Measurements from ENCODE around the gene PDE6D.
A peak's percentile ranks its signal among the peaks of the same experiment; 100 is the strongest.
"Not testable (repeated sequence)": the region's sequence is repeated elsewhere in the genome, so short reads cannot be mapped to it uniquely, and the experiment has no call there.

Gene PDE6D

GRCh38 chr2:231717281-231718171 lies 63.6 kb downstream of the PDE6D start:
- peaks cover 28% of the 10 kb centered on the region for H3K4me1 Mint-ChIP-seq
- no peaks in the 10 kb centered on the region for H3K27me3 Mint-ChIP-seq
- ATAC-seq (no peak), DNase-seq (peak; percentile 33)
- peak overlapping the region; percentile 11 for H3K4me3 Mint-ChIP-seq
- H3K9me3 Mint-ChIP-seq: no peaks in the 10 kb centered on the region
- H3K27ac Mint-ChIP-seq: peak overlapping the region; percentile 46
- peaks cover 13% of the 10 kb centered on the region for H3K36me3 Mint-ChIP-seq (ENCODE audit: low read depth)

GRCh38 chr2:231716666-231717280 lies 64.3 kb downstream of the PDE6D start:
- peaks cover 35% of the 10 kb centered on the region for H3K4me1 Mint-ChIP-seq
- peaks cover 20% of the 10 kb centered on the region for H3K36me3 Mint-ChIP-seq (ENCODE audit: low read depth)
- peak overlapping the region; percentile 11 for H3K4me3 Mint-ChIP-seq
- peak overlapping the region; percentile 46 for H3K27ac Mint-ChIP-seq
- no peaks in the 10 kb centered on the region for H3K9me3 Mint-ChIP-seq
- ATAC-seq: no peak
- DNase-seq: no peak
- H3K27me3 Mint-ChIP-seq: peaks cover 1% of the 10 kb centered on the region

GRCh38 chr2:231715988-231716616 lies 65.0 kb downstream of the PDE6D start:
- Mint-ChIP-seq H3K27ac (peak overlapping the region; percentile 40), H3K4me1 (peaks cover 42% of the 10 kb centered on the region), H3K27me3 (peaks cover 1% of the 10 kb centered on the region), H3K9me3 (no peaks in the 10 kb centered on the region), H3K4me3 (no peak overlapping the region), H3K36me3 (ENCODE audit: low read depth) (peaks cover 27% of the 10 kb centered on the region)
- DNase-seq (no peak), ATAC-seq (no peak)

GRCh38 chr2:231715499-231715837 lies 65.6 kb downstream of the PDE6D start:
- H3K9me3 Mint-ChIP-seq: no peaks in the 10 kb centered on the region
- peaks cover 31% of the 10 kb centered on the region for H3K36me3 Mint-ChIP-seq (ENCODE audit: low read depth)
- DNase-seq: no peak
- no peak for ATAC-seq
- no peak overlapping the region for H3K4me3 Mint-ChIP-seq
- peaks cover 1% of the 10 kb centered on the region for H3K27me3 Mint-ChIP-seq
- peak overlapping the region; percentile 96 for H3K27ac Mint-ChIP-seq
- peaks cover 43% of the 10 kb centered on the region for H3K4me1 Mint-ChIP-seq

GRCh38 chr2:231714639-231715498 lies 66.2 kb downstream of the PDE6D start:
- Mint-ChIP-seq H3K27me3 (peaks cover 1% of the 10 kb centered on the region), H3K4me1 (peaks cover 44% of the 10 kb centered on the region), H3K9me3 (no peaks in the 10 kb centered on the region), H3K27ac (peak overlapping the region; percentile 96), H3K36me3 (ENCODE audit: low read depth) (peaks cover 33% of the 10 kb centered on the region), H3K4me3 (peak overlapping the region; percentile 3)
- ATAC-seq (peak; percentile 15), DNase-seq (peak; percentile 90)

- H3K36me3 Mint-ChIP-seq (ENCODE audit: low read depth): peaks cover 39% of the 10 kb centered on the region
- DNase-seq: peak; percentile 94
- no peaks in the 10 kb centered on the region for H3K9me3 Mint-ChIP-seq
- peak overlapping the region; percentile 98 for H3K4me3 Mint-ChIP-seq
- peaks cover 1% of the 10 kb centered on the region for H3K27me3 Mint-ChIP-seq
- H3K27ac Mint-ChIP-seq: peak overlapping the region; percentile 96
- peak; percentile 34 for ATAC-seq
- H3K4me1 Mint-ChIP-seq: peaks cover 47% of the 10 kb centered on the region
Observed at GRCh38 chr2:231713730-231714638, 67.1 kb downstream of the PDE6D start.

GRCh38 chr2:231713406-231713729 lies 67.7 kb downstream of the PDE6D start:
- H3K27me3 Mint-ChIP-seq, DNase-seq, H3K9me3 Mint-ChIP-seq, ATAC-seq: not testable (repeated sequence)
- Mint-ChIP-seq H3K27ac (peak overlapping the region; percentile 96), H3K36me3 (ENCODE audit: low read depth) (peaks cover 43% of the 10 kb centered on the region), H3K4me1 (peaks cover 48% of the 10 kb centered on the region), H3K4me3 (peak overlapping the region; percentile 98)

- ATAC-seq (peak; percentile 3), DNase-seq (peak; percentile 64)
- Mint-ChIP-seq H3K36me3 (ENCODE audit: low read depth) (peaks cover 44% of the 10 kb centered on the region), H3K4me3 (peak overlapping the region; percentile 98), H3K4me1 (peaks cover 51% of the 10 kb centered on the region), H3K27ac (peak overlapping the region; percentile 96)
- H3K27me3 Mint-ChIP-seq, H3K9me3 Mint-ChIP-seq: not testable (repeated sequence)
Observed at GRCh38 chr2:231712451-231713021, 68.5 kb downstream of the PDE6D start.

- H3K4me3 Mint-ChIP-seq: peak overlapping the region; percentile 98
- peaks cover 45% of the 10 kb centered on the region for H3K36me3 Mint-ChIP-seq (ENCODE audit: low read depth)
- DNase-seq (peak; percentile 43), ATAC-seq (no peak)
- H3K9me3 Mint-ChIP-seq: no peaks in the 10 kb centered on the region
- H3K4me1 Mint-ChIP-seq: peaks cover 50% of the 10 kb centered on the region
- peaks cover 7% of the 10 kb centered on the region for H3K27me3 Mint-ChIP-seq
- H3K27ac Mint-ChIP-seq: peak overlapping the region; percentile 96
Observed at GRCh38 chr2:231711677-231712450, 69.2 kb downstream of the PDE6D start.

GRCh38 chr2:231710799-231711676 lies 70.0 kb downstream of the PDE6D start:
- peaks cover 55% of the 10 kb centered on the region for H3K4me1 Mint-ChIP-seq
- DNase-seq: peak; percentile 34
- H3K4me3 Mint-ChIP-seq: peak overlapping the region; percentile 98
- ATAC-seq: no peak
- peaks cover 48% of the 10 kb centered on the region for H3K36me3 Mint-ChIP-seq (ENCODE audit: low read depth)
- peak overlapping the region; percentile 96 for H3K27ac Mint-ChIP-seq
- peaks cover 8% of the 10 kb centered on the region for H3K27me3 Mint-ChIP-seq
- no peaks in the 10 kb centered on the region for H3K9me3 Mint-ChIP-seq

GRCh38 chr2:231709981-231710798 lies 70.9 kb downstream of the PDE6D start:
- Mint-ChIP-seq H3K36me3 (ENCODE audit: low read depth) (peaks cover 48% of the 10 kb centered on the region), H3K9me3 (no peaks in the 10 kb centered on the region), H3K27me3 (peaks cover 8% of the 10 kb centered on the region), H3K4me1 (peaks cover 58% of the 10 kb centered on the region), H3K27ac (peak overlapping the region; percentile 97), H3K4me3 (peak overlapping the region; percentile 98)
- ATAC-seq: peak; percentile 9
- DNase-seq: peak; percentile 92
